Measurements from ENCODE around the gene SNRNP70.

DNA sequence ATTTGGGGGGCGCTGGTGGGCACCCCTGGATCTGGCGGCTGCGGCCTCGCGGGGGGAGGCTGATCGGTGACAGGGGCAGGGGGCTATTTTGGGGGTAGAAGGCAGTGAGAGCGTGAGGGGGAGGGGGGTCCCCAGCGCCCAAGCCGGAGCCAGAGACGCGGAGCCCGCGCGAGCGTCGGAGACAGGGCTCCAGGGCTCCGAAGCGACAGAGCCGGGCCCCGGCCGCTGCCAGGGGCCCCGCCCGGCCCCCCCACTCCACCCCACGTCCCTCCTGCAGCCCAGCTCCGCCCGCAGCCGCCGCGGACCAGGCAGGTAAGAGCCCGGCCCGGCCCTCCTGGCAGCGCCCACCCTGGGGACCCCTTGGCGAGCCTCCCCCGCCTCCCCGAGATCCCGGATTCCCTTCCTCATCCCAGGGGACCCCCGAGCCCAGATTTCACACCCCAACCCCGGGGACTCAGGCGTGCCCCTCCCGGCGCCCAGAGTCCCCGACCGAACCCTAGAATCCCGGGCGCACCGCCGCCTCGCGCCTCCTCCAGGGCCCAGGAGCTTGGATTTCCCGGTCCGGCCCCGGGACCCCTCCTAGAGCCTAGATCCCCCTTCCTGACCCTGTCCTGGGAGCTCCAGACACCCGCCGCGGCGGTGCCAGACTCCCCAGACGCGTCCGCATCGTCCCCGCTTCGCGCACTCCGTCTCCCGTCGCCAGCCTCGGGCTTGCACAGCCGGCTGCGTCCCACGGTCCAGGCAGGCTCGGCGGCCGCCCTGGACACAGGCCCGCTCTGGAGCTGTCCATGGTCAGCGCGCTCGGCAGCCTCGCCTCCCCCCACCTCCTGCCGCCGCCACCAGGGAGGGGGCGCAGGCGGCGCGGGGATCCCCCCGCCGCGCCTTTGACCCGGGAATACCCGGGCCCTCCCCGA is 34.4 kb downstream of the SNRNP70 start, which contains the start of gene PPFIA3:
- no peak for TF ChIP-seq OSR1 (CRISPR knock-in tag; IDR thresholded peaks at IDR 0.05)
- TF ChIP-seq, protein P1, sequence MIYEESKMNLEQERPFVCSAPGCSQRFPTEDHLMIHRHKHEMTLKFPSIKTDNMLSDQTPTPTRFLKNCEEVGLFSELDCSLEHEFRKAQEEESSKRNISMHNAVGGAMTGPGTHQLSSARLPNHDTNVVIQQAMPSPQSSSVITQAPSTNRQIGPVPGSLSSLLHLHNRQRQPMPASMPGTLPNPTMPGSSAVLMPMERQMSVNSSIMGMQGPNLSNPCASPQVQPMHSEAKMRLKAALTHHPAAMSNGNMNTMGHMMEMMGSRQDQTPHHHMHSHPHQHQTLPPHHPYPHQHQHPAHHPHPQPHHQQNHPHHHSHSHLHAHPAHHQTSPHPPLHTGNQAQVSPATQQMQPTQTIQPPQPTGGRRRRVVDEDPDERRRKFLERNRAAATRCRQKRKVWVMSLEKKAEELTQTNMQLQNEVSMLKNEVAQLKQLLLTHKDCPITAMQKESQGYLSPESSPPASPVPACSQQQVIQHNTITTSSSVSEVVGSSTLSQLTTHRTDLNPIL (CRISPR knock-in tag; IDR thresholded peaks at IDR 0.05; ENCODE audit: low read depth) = no peak
- TF ChIP-seq ESRRG (CRISPR knock-in tag; IDR thresholded peaks at IDR 0.05) = no peak
- no peak for TF ChIP-seq ZNF565 (CRISPR knock-in tag; conservative IDR thresholded peaks at IDR 0.05; ENCODE audit: low read depth)
- no peak for TF ChIP-seq RARB (CRISPR knock-in tag; IDR thresholded peaks at IDR 0.05)
- peak; percentile 32; the same call in 1 of the 2 replicates for TF ChIP-seq ZFP3 (CRISPR knock-in tag; IDR thresholded peaks at IDR 0.05)
- no peak for TF ChIP-seq BACH2 (CRISPR knock-in tag; IDR thresholded peaks at IDR 0.05; ENCODE audit: borderline replicate concordance)
- TF ChIP-seq ARNTL (CRISPR knock-in tag; IDR thresholded peaks at IDR 0.05; ENCODE audit: borderline replicate concordance, low read depth) = no peak
- TF ChIP-seq ZC3H10 (CRISPR knock-in tag; IDR thresholded peaks at IDR 0.05) = no peak
- 0 out of 2 replicates have a peak, but pooled peaks have one; percentile 23 for TF ChIP-seq PATZ1 (CRISPR knock-in tag; IDR thresholded peaks at IDR 0.05; ENCODE audit: borderline replicate concordance)
- TF ChIP-seq GLIS3 (CRISPR knock-in tag; IDR thresholded peaks at IDR 0.05) = no peak
- TF ChIP-seq ZFP30 (CRISPR knock-in tag; IDR thresholded peaks at IDR 0.05) = no peak

Data from SK-N-SH treated with all-trans-retinoic acid at 6 μM for 48 hours (cell line).